Measurements from ENCODE around the gene TSR1.

GRCh38 chr17:2344528-2344927 lies 8.3 kb upstream of the TSR1 start:
- TF ChIP-seq CTCF (conservative IDR thresholded peaks at IDR 0.05) (no peak), EZH2 (IDR thresholded peaks at IDR 0.05; ENCODE audit: low read depth) (no peak)
